Activated B cell treated with CpG ODN at 0.5 μM for 24 hours (primary cell): ENCODE data around the gene MYG1. TPM values are rescaled to one million over a fixed set of nuclear protein-coding genes. Genes with fewer than 3 reads are reported as not detected.

Experiments used
- ATAC-seq: fragments of 200-7000 bp; cut with Tn5 transposase; one replicate; pipeline ENCODE4 v1.10.0; 2021; ENCODE audit warnings: low read depth, mild to moderate bottlenecking, moderate library complexity
- CTCF ChIA-PET: fragments of 350-600 bp; sonication (Branson Sonifier 250); formaldehyde crosslinking; loops from one replicate; lab custom pipeline; 2021; ENCODE audit warnings: antibody characterized with exemption; lab: Charles Lee
- POLR2A ChIA-PET: fragments of 350-600 bp; sonication (Branson Sonifier 250); formaldehyde crosslinking; loops from one replicate; lab custom pipeline; 2021; ENCODE audit warnings: antibody characterized with exemption; lab: Charles Lee
- DNase-seq: peaks from one replicate; pipeline ENCODE4 v3.0.0; 2022
- H3K27ac Mint-ChIP-seq: one replicate; pipeline ENCODE4 v1.8.0; 2020; ENCODE audit warnings: mixed read lengths
- H3K27me3 Mint-ChIP-seq: one replicate; pipeline ENCODE4 v1.8.0; 2021; ENCODE audit warnings: mixed read lengths
- H3K36me3 Mint-ChIP-seq: one replicate; pipeline ENCODE4 v1.8.0; 2021; ENCODE audit warnings: low read depth, mixed read lengths
- H3K4me1 Mint-ChIP-seq: one replicate; pipeline ENCODE4 v1.8.0; 2021; ENCODE audit warnings: mixed read lengths
- H3K4me3 Mint-ChIP-seq: one replicate; pipeline ENCODE4 v1.8.0; 2020; ENCODE audit warnings: mild to moderate bottlenecking, mixed read lengths
- H3K9me3 Mint-ChIP-seq: one replicate; pipeline ENCODE4 v1.8.0; 2020; ENCODE audit warnings: mixed read lengths
- CTCF ChIP-seq: fragments of 200-600 bp; IDR thresholded peaks from one replicate; pipeline ENCODE4 v1.8.0; 2022; ENCODE audit warnings: antibody characterized with exemption, mild to moderate bottlenecking
- intact Hi-C: fragments of 100-400 bp; cut with micrococcal nuclease; formaldehyde crosslinking; loops from one replicate; pipeline ENCODE4 v1.15.1; 2024
- total RNA-seq: library from RNA; stranded (reverse); gene quantifications from 2 replicates; pipeline ENCODE4 v1.2.3, GENCODE V29; 2022

MYG1 gene
- total RNA-seq, 1 donor from 2014 or later = 65.3 TPM

- DNase-seq (no peak), ATAC-seq (no peak)
- Mint-ChIP-seq H3K4me1 (no peaks in the 10 kb centered on the region), H3K4me3 (no peak overlapping the region), H3K27ac (no peak overlapping the region), H3K36me3 (no peaks in the 10 kb centered on the region), H3K9me3 (no peaks in the 10 kb centered on the region), H3K27me3 (no peaks in the 10 kb centered on the region)
- CTCF ChIA-PET = interaction anchor here (1.5 kb wide), 1 partner anchor 60 kb away, joined by 3 read pairs; no protein-coding TSS in a partner anchor
- POLR2A ChIA-PET = no interaction called here
- intact Hi-C loops = no loop called here
- no peak for TF ChIP-seq CTCF
Measured at GRCh38 chr12:53274445-53274844, 25.1 kb upstream of the MYG1 start.

GRCh38 chr12:53276511-53276910, 23.0 kb upstream of the MYG1 start:
- no peak for TF ChIP-seq CTCF
- no peaks in the 10 kb centered on the region for H3K27me3 Mint-ChIP-seq
- no peak for DNase-seq
- H3K36me3 Mint-ChIP-seq = no peaks in the 10 kb centered on the region
- ChIA-PET CTCF (interaction anchor here (0.9 kb wide), 1 partner anchor 211 kb away, joined by 4 read pairs; no protein-coding TSS in a partner anchor), POLR2A (no interaction called here)
- no peak overlapping the region for H3K4me3 Mint-ChIP-seq
- H3K4me1 Mint-ChIP-seq = no peaks in the 10 kb centered on the region
- no peak for ATAC-seq
- intact Hi-C loops = no loop called here
- no peaks in the 10 kb centered on the region for H3K9me3 Mint-ChIP-seq
- no peak overlapping the region for H3K27ac Mint-ChIP-seq

GRCh38 chr12:53277981-53278380, 21.5 kb upstream of the MYG1 start:
- ChIA-PET POLR2A (interaction anchor here (0.5 to 1.4 kb wide), 4 partner anchors 15 to 38 kb away, joined by 3 to 8 read pairs (median 4); no protein-coding TSS in a partner anchor), CTCF (interaction anchor here (0.8 to 1.3 kb wide), 4 partner anchors 10 to 119 kb away, joined by 3 to 4 read pairs (median 4); partner anchors contain the start of gene AAAS)
- H3K9me3 Mint-ChIP-seq = no peaks in the 10 kb centered on the region
- ATAC-seq (no peak), DNase-seq (no peak)
- H3K27me3 Mint-ChIP-seq = no peaks in the 10 kb centered on the region
- no peak overlapping the region for H3K4me3 Mint-ChIP-seq
- no peak for TF ChIP-seq CTCF
- H3K36me3 Mint-ChIP-seq = peaks cover 3% of the 10 kb centered on the region
- intact Hi-C loops = no loop called here
- no peaks in the 10 kb centered on the region for H3K4me1 Mint-ChIP-seq
- no peak overlapping the region for H3K27ac Mint-ChIP-seq

- peaks cover 3% of the 10 kb centered on the region for H3K36me3 Mint-ChIP-seq
- POLR2A ChIA-PET = interaction anchor here (1.0 to 1.4 kb wide), 4 partner anchors 16 to 66 kb away, joined by 3 to 4 read pairs (median 4); partner anchors contain the start of gene PFDN5
Measured at GRCh38 chr12:53279283-53279869, 20.1 kb upstream of the MYG1 start.

More at GRCh38 chr12:53279283-53279869, 20.1 kb upstream of the MYG1 start:
- Mint-ChIP-seq H3K27me3 (no peaks in the 10 kb centered on the region), H3K27ac (no peak overlapping the region), H3K4me3 (no peak overlapping the region), H3K4me1 (no peaks in the 10 kb centered on the region), H3K9me3 (no peaks in the 10 kb centered on the region)
- intact Hi-C loops = no loop called here
- no peak for DNase-seq
- ATAC-seq = no peak
- no peak for TF ChIP-seq CTCF
- CTCF ChIA-PET = interaction anchor here (0.8 to 1.6 kb wide), 7 partner anchors 11 to 120 kb away, joined by 3 to 4 read pairs (median 3); partner anchors contain the start of genes AAAS and ESPL1
